NCI-H748 (cell line): Measurements from ENCODE around the gene SPAG17.

Experiments
- DNase-seq: peaks from one replicate; lab custom pipeline; 2025; ENCODE audit not compliant: unreplicated experiment; lab: John Stamatoyannopoulos, UW

SPAG17 gene

GRCh38 chr1:117911051-117911450 is 274.0 kb downstream of the SPAG17 start:
- no peak for DNase-seq

- DNase-seq = no peak
These were observed 280.0 kb downstream of the SPAG17 start for GRCh38 chr1:117905019-117905418.

- DNase-seq = no peak
These were observed 280.5 kb downstream of the SPAG17 start for GRCh38 chr1:117904485-117904884.
